Medulla oblongata (tissue), 1 donor: Measurements from ENCODE around the gene ZC3H6.
A peak's percentile ranks its signal among the peaks of the same experiment; 100 is the strongest.

Experiments used
- DNase-seq: peaks from one replicate; pipeline ENCODE4 v3.0.0-alpha.2; 2015; ENCODE audit errors: extremely low spot score

The ZC3H6 gene, protein sequence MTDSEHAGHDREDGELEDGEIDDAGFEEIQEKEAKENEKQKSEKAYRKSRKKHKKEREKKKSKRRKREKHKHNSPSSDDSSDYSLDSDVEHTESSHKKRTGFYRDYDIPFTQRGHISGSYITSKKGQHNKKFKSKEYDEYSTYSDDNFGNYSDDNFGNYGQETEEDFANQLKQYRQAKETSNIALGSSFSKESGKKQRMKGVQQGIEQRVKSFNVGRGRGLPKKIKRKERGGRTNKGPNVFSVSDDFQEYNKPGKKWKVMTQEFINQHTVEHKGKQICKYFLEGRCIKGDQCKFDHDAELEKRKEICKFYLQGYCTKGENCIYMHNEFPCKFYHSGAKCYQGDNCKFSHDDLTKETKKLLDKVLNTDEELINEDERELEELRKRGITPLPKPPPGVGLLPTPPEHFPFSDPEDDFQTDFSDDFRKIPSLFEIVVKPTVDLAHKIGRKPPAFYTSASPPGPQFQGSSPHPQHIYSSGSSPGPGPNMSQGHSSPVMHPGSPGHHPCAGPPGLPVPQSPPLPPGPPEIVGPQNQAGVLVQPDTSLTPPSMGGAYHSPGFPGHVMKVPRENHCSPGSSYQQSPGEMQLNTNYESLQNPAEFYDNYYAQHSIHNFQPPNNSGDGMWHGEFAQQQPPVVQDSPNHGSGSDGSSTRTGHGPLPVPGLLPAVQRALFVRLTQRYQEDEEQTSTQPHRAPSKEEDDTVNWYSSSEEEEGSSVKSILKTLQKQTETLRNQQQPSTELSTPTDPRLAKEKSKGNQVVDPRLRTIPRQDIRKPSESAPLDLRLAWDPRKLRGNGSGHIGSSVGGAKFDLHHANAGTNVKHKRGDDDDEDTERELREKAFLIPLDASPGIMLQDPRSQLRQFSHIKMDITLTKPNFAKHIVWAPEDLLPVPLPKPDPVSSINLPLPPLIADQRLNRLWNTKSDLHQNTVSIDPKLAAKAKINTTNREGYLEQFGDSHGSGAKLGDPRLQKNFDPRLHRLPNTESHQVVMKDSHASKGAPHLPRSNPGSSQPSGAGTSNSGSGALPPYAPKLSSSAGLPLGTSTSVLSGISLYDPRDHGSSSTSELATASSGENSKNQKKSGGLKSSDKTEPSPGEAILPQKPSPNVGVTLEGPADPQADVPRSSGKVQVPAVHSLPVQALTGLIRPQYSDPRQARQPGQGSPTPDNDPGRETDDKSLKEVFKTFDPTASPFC

GRCh38 chr2:112275311-112275886 is at the start of gene ZC3H6:
TSS of gene ZC3H6 (plus strand) at chr2:112275597. CDS start at chr2:112275995, 398 bp downstream.
- peak; percentile 98 for DNase-seq

DNA sequence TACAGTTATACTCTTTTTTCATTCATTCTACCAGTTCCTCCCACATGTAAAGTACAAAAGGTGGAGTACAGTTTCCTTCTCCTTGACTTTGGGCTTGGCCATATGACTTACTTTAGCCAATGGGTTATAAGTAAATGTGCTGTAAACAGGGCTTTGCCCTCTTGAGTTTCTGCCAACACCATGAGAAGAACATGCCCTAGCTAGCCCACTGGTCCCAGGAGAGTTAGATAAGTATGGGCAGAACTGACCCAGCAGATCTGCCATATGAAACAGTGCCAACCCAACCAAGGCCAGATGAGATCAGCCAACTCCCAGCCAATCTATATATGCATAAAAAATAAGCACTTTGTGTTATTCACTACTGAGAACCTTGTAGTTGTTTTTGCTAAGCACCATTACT is 46.0 kb upstream of the ZC3H6 start:
- DNase-seq, result no peak

GRCh38 chr2:112230371-112230770 is 45.0 kb upstream of the ZC3H6 start:
- DNase-seq, result no peak

DNA sequence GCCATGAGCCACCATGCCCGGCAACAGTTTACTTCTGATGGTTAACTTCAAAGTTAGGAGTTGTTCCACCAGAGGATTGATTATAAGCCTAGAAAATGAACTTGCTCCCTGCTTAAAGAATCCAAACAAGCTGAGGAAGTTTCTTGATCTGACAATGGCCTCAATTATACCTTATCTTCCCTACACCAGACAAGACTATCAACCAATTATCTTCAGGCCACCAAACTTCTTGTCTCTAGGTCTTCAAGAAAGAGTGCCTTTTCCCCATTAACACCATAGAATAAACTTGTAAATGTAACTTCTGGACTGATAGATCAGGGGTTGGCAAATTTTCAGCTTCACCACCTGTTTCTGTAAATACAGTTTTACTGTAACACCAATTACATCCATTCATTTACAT is 35.5 kb upstream of the ZC3H6 start:
- no peak for DNase-seq

- DNase-seq, result no peak
Observed at GRCh38 chr2:112242384-112242783, 33.0 kb upstream of the ZC3H6 start.

GRCh38 chr2:112243233-112243632 is 32.2 kb upstream of the ZC3H6 start:
- DNase-seq, result no peak

- DNase-seq, result no peak
Observed at GRCh38 chr2:112244854-112245253, 30.5 kb upstream of the ZC3H6 start.

GRCh38 chr2:112251271-112251670 is 24.1 kb upstream of the ZC3H6 start:
- DNase-seq, result no peak

DNA sequence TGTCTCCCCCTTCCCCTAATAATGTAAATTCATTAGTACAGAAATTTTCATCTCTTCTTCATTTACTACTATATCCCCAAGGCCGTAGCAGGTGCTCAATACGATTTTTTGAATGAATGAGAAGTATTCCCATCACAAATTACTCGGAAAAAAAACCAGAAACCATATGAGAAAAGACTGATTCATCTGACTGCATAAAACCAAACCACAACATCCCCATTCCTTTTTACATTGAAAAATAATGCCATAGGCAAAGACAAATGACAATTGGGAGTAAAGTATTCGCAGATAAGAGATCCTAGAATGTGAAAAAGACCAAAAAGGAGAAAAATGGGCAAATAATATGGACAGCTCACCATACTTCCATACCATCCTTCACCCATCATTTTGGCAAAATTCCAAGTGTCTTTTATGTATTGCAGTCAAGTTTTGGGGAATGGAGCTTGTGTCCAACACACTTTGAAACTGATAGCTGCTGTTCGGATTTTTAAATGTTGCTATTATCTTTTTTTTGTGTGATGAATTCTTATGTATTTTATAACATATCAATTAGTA is 22.1 kb upstream of the ZC3H6 start:
- DNase-seq, result no peak

DNA sequence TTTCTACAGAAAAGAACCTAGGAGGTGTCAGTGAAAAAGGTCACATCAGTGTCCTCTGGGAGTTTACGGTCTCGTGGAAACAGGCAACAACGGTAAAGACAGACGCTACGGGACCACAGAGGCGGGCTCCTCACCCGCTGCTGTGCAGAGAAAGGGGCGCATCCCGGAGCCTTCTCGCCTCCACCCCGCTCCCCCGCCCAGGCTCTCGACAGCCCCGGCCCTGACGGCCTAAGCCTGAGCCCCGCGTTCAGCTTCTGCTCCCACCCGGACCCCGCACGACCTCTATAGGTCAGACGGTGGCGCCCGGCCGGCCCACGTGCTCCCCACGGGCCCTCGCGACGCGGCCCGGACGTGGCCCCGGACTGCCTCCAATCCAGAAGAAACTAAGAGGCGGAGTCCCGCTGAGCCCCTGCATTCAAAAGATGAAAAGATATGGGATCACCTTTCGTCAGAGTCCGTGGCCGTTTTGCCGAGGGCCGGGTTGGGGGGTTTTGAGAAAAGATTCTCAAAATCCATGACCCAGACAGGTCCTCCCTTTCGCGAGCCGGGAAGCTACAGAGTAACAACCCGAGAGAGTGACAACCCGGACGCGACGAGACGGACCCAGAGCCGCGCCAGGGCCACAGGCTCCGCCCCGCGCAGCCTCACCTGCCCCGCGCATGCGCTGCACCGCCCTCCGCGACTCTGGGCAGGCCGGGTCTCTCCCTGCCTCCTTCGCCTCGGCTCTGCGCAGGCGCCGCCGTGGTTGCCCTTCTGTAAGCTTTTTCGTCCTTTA is 20.7 kb upstream of the ZC3H6 start, which contains the start of gene ZC3H8:
TSS of gene ZC3H8 (minus strand) at position 577 of the 775 bp plus-strand sequence. CDS start at position 516, 61 bp downstream.
- DNase-seq, result peak; percentile 95

- peak; percentile 8 for DNase-seq
Observed at GRCh38 chr2:112255875-112256274, 19.5 kb upstream of the ZC3H6 start.

DNA sequence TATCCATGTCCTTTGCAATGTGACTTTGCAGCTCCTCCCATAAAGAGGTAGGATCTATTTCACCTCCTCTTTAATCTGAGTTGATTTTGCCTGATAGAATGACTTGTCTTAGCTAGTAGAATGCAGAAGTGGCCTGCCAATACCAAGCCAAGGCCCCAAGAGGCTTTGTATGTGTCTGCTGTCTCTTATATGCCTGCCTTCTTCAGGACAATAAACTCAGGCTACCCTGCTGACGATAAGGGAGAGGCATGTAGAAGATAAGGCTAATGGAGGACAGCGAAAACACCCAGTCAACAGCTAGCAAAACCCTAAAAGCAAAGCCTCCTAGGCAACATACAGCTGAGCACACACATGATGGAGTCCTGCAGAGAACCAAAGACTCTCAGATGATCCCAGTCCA is 18.7 kb upstream of the ZC3H6 start:
- DNase-seq, result no peak

DNA sequence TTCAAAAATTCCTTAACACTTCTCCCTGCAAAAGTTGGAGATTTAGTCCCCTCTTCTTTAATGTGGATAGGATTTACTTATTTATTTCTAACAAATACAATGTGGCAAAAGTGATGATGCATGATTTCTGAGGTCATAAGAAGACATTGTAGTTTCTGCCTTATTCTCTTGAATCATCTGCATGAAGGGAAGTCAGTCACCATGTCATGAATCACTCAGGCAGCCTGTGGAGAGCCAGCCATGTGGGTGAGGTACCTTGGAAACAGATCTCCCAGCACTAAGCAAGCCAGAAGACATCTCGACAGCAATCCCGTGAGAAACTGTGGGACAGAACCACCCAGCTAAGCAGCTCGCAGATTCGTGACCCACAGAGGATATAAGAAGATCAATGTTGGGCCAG is 17.8 kb upstream of the ZC3H6 start:
- DNase-seq, result no peak

DNA sequence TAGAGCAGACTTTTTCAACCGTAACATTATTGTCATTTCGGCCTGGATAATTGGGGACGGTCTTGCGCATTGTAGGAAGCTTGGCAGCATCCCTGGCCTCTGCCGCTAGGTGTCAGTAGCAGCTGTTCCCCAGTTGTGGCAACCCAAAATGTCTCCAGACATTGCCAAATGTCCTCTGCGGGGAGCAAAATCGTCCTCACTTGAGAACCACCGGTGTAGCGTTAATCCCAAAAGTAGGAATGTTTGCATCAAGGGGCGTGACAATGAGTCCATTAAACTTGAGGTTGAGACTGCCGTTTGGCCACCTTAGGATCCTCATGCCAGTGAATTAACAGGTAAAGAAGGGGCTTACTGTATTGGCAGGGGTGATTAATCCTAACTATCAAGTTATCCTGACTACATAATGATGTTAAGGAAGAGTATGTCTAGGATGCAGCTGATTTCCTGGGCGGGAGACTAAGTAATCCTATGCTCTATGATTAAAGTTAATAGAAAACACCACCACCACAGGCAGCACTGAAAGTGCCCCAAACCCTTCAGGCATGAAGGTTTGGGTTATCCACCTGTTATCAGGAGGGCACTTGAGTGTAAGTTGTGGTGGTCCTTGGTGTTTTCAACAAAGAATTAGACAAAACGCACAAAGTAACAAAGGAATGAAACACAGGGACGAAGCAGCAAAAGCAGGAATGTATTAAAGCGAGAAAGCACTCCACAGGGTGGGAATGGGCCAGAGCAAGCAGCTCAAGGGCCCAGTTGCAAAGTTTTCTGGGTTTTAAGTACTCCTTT is 15.7 kb upstream of the ZC3H6 start:
- peak; percentile 90 for DNase-seq

GRCh38 chr2:112260295-112260625 is 15.1 kb upstream of the ZC3H6 start:
- DNase-seq, result no peak

GRCh38 chr2:112262876-112263275 is 12.5 kb upstream of the ZC3H6 start:
- no peak for DNase-seq

GRCh38 chr2:112268547-112268946 is 6.8 kb upstream of the ZC3H6 start:
- DNase-seq, result no peak

GRCh38 chr2:112272669-112273068 is 2.7 kb upstream of the ZC3H6 start:
- no peak for DNase-seq

- no peak for DNase-seq
Observed at GRCh38 chr2:112273349-112273748, 2.0 kb upstream of the ZC3H6 start.
